Duodenal mucosa (tissue), 2 donors: Measurements from ENCODE around the gene UBE2M.

Experiments
- H3K27ac ChIP-seq: one replicate; pipeline ENCODE4 v1.7.0; 2013; ENCODE audit warnings: low read depth, low read length
- H3K27me3 ChIP-seq, 2 donors: one replicate each; pipeline ENCODE4 v1.7.0; 2013; ENCODE audit warnings: low read length in 2 of 2, control low read depth in 1 of 2; ENCODE audit not compliant: insufficient read depth in 2 of 2, control insufficient read depth in 1 of 2
- H3K36me3 ChIP-seq, 2 donors: one replicate each; pipeline ENCODE4 v1.7.0; 2013; ENCODE audit warnings: low read length in 2 of 2, control low read depth in 1 of 2; ENCODE audit not compliant: insufficient read depth in 2 of 2, control insufficient read depth in 1 of 2
- H3K4me1 ChIP-seq, 2 donors: one replicate each; pipeline ENCODE4 v1.7.0; 2013; ENCODE audit warnings: low read length in 2 of 2, control low read depth in 1 of 2; ENCODE audit not compliant: insufficient read depth in 2 of 2, control insufficient read depth in 1 of 2
- H3K4me3 ChIP-seq, 2 donors: one replicate each; pipeline ENCODE4 v1.7.0; 2013; ENCODE audit warnings: low read length in 2 of 2, low read depth in 1 of 2
- H3K9ac ChIP-seq, 2 donors: one replicate each; pipeline ENCODE4 v1.7.0; 2013; ENCODE audit warnings: low read length in 2 of 2, low read depth in 1 of 2
- H3K9me3 ChIP-seq, 2 donors: one replicate each; pipeline ENCODE4 v1.7.0; 2013; ENCODE audit warnings: low read length in 2 of 2, control low read depth in 1 of 2; ENCODE audit not compliant: control insufficient read depth in 1 of 2

UBE2M gene

GRCh38 chr19:58570770-58571574 is 12.6 kb upstream of the UBE2M start:
- Histone ChIP-seq H3K27me3 (no peaks in the 10 kb centered on the region), H3K4me3 (no peak overlapping the region), H3K9ac (no peak overlapping the region), H3K4me1 (peaks cover 13 to 18% of the 10 kb centered on the region in 2 donors), H3K9me3 (no peaks in the 10 kb centered on the region), H3K36me3 (peaks cover 12 to 31% of the 10 kb centered on the region in 2 donors), H3K27ac (no peak overlapping the region)

DNA sequence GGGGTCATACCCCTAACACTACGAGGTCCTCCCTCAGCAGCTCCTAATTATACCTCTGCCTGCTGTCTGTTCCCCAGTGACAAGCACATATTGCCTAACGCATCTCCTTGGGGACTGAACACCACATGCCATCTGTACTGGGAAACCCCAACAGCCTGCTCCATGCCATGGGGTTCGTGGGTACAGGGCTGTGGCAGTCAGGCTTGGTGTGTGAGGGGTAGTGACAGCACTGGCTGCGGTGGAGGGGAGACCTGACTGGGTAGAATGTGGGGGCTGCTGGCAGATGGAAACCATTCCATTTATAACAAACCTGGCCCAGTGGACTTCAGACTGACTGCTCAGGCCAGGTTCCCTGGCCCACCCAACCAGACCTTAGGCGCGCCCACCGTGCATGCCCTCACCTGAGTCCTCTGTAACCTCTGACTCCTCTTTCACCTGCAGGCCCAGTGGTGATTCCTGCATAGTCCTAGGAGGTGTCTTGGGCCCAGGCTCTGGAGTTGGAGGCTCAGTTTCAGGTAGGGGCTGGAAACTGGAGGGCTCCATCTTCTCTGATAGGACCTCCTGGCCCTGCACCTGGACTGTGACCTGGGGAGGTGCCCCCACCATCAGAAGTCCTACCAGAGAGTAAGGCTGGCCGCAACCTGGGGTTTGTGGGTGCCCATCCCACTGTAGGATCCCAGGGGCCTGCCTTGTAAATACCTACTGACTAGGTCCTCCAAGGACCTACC is 11.7 kb upstream of the UBE2M start:
- no peak overlapping the region for H3K4me3 ChIP-seq
- H3K4me1 ChIP-seq: peaks cover 13 to 14% of the 10 kb centered on the region in 2 donors
- no peaks in the 10 kb centered on the region for H3K27me3 ChIP-seq
- H3K9me3 ChIP-seq: no peaks in the 10 kb centered on the region
- no peak overlapping the region for H3K27ac ChIP-seq
- H3K36me3 ChIP-seq: peaks cover 12 to 31% of the 10 kb centered on the region in 2 donors
- H3K9ac ChIP-seq: no peak overlapping the region

DNA sequence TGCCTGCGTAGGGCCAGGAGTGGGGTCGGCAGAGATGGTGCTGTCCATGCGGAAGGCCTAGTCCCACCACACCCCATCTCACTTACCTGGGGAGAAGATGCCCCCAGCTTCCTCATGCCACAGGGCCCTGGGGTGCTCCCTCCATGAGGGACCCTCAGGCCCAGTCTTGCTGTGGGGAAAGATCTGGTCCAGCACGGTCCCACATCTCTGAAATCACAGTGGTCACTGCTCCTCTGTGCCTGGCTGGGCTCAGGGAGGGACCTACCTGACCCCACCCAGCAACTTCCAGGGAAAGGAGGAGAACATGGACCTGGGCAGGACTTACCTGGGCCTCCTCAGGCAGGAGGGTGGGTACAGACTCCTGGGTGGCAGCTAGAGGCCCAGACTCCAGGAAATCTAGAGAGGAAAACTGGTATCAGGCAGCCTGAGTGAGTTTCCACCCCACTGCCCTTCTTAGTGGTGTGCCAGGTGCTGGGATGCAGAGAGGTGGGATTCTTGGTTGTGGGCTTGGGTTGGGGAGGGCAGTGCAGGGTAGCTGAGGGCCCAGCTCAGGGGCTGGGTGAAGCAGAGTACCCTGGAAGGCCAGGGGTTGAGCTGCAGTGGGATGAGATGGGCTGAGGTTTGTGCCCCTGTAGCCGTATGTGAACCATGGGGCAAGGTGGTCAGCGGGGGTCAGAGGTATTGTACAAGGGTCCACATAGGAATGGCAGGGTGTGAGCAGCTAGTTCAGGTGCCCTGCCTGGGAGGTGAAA is 11.0 kb upstream of the UBE2M start:
- Histone ChIP-seq H3K4me1 (peaks cover 12 to 13% of the 10 kb centered on the region in 2 donors), H3K9me3 (no peaks in the 10 kb centered on the region), H3K9ac (no peak overlapping the region), H3K36me3 (peaks cover 12 to 31% of the 10 kb centered on the region in 2 donors), H3K27ac (no peak overlapping the region), H3K27me3 (no peaks in the 10 kb centered on the region), H3K4me3 (no peak overlapping the region)

- Histone ChIP-seq H3K9ac (no peak overlapping the region), H3K27me3 (no peaks in the 10 kb centered on the region), H3K36me3 (peaks cover 12 to 31% of the 10 kb centered on the region in 2 donors), H3K4me3 (no peak overlapping the region), H3K9me3 (no peaks in the 10 kb centered on the region), H3K4me1 (peaks cover 5 to 10% of the 10 kb centered on the region in 2 donors), H3K27ac (no peak overlapping the region)
Observed at GRCh38 chr19:58568453-58569130, 10.2 kb upstream of the UBE2M start.

- peaks cover 12 to 31% of the 10 kb centered on the region in 2 donors for H3K36me3 ChIP-seq
- H3K4me3 ChIP-seq: no peak overlapping the region
- H3K27ac ChIP-seq: no peak overlapping the region
- peaks cover 17 to 20% of the 10 kb centered on the region in 2 donors for H3K4me1 ChIP-seq
- no peaks in the 10 kb centered on the region for H3K27me3 ChIP-seq
- H3K9me3 ChIP-seq: no peaks in the 10 kb centered on the region
- no peak overlapping the region for H3K9ac ChIP-seq
Observed at GRCh38 chr19:58566989-58567388, 8.6 kb upstream of the UBE2M start.

DNA sequence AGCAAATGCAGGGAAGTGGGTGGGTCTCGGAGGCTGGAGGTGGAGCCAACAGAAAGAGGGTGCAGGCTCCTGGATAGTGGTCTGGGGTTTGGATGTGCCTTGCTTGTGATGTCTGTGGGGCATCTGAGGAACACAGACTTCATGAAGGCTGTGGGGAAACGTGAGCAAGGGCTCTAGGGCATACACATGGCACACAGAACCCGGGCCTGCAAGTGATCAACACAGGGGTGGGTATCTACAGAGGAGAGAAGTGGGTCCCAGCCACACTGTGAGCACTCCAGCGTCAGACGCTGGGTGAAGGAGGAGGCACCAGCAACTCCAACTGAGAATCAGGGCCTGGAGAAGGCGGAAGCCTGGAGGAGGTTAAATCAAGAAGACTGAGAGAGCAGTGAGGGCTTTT is 5.4 kb upstream of the UBE2M start:
- Histone ChIP-seq H3K9ac (no peak overlapping the region), H3K4me3 (no peak overlapping the region), H3K4me1 (peaks cover 29 to 34% of the 10 kb centered on the region in 2 donors)

GRCh38 chr19:58563034-58563573 is 4.7 kb upstream of the UBE2M start:
- H3K27ac ChIP-seq: no peak overlapping the region
- H3K9me3 ChIP-seq: no peaks in the 10 kb centered on the region
- peaks cover 0 to 4% of the 10 kb centered on the region in 2 donors for H3K36me3 ChIP-seq
- H3K9ac ChIP-seq: peak overlapping the region; percentile 26 to 65
- peaks cover 29 to 34% of the 10 kb centered on the region in 2 donors for H3K4me1 ChIP-seq
- peak overlapping the region; percentile 64 to 68 for H3K4me3 ChIP-seq
- H3K27me3 ChIP-seq: no peaks in the 10 kb centered on the region

More for the DNA sequence above, 5.4 kb upstream of the UBE2M start:
- H3K27ac ChIP-seq: no peak overlapping the region
- no peaks in the 10 kb centered on the region for H3K27me3 ChIP-seq
- no peaks in the 10 kb centered on the region for H3K9me3 ChIP-seq
- H3K36me3 ChIP-seq: peaks cover 3 to 9% of the 10 kb centered on the region in 2 donors

GRCh38 chr19:58562122-58563033 is 4.0 kb upstream of the UBE2M start:
- Histone ChIP-seq H3K4me1 (peaks cover 34 to 37% of the 10 kb centered on the region in 2 donors), H3K27ac (no peak overlapping the region), H3K4me3 (peak overlapping the region; percentile 64 to 68), H3K27me3 (no peaks in the 10 kb centered on the region), H3K9me3 (no peaks in the 10 kb centered on the region), H3K9ac (peak overlapping the region; percentile 39 to 65), H3K36me3 (peaks cover 0 to 2% of the 10 kb centered on the region in 2 donors)
